HG02943 (cell line): ENCODE results near the gene RPS6KA1.
"Not testable (repeated sequence)": the region's sequence is repeated elsewhere in the genome, so short reads cannot be mapped to it uniquely, and the experiment has no call there.

Experiments
- ATAC-seq: cut with Tn5 transposase; IDR thresholded peaks from one replicate; pipeline ENCODE4 v1.9.1; 2021; ENCODE audit warnings: mild to moderate bottlenecking, low read depth, moderate library complexity; ENCODE audit not compliant: unreplicated experiment

RPS6KA1 gene

DNA sequence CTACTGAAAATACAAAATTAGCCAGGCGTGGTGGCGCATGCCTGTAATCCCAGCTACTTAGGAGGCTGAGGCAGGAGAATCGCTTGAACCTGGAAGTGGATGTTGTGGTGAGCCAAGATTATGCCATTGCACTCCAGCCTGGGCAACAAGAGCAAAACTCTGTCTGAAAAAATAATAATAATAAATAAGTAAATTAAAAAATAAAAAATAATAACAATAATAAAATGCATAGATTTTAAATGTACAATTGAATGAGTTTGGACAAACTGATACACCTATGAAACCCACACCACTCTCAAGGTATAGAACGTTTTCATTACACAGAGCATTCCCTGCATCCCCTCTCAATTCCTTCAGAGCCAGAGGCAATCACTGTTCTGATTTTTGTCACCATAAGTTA is 55.0 kb downstream of the RPS6KA1 start:
- ATAC-seq = not testable (repeated sequence)

DNA sequence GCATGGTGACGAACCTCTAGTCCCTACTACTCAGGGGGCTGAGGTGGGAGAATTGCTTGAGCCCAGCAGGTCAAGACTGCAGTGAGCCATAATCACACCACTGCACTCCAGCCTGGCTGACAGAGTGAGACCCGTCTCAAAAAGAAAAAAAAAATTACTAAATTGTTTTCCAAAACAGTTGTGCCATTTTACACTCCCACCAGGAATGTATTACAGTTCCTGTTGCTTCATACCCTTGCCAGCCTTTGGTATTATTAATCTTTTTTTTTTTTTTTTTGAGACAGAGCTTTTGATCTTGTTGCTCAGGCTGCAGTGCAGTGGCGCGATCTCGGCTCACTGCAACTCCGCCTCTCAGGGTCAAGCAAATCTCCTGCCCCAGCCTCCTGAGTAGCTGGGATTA is 55.9 kb downstream of the RPS6KA1 start:
- no peak for ATAC-seq

DNA sequence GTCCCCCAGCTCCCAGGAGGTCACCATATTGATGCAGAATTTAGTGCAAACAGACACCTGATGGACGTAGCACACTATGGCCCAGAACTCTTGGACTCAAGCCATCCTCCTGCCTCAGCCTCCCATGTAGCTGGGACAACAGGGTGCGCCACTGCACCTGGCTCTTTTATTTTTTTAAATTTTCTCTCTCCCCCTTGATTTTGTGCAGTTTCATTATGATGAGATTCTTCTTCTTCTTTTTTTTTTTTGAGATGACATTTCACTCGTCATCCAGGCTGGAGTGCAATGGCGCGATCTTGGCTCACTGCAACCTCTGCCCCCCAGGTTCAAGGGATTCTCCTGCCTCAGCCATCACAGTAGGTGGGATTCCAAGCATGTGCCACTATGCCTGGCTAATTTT is 63.8 kb downstream of the RPS6KA1 start:
- ATAC-seq = no peak

GRCh38 chr1:26594593-26594992 is 65.0 kb downstream of the RPS6KA1 start:
- not testable (repeated sequence) for ATAC-seq

DNA sequence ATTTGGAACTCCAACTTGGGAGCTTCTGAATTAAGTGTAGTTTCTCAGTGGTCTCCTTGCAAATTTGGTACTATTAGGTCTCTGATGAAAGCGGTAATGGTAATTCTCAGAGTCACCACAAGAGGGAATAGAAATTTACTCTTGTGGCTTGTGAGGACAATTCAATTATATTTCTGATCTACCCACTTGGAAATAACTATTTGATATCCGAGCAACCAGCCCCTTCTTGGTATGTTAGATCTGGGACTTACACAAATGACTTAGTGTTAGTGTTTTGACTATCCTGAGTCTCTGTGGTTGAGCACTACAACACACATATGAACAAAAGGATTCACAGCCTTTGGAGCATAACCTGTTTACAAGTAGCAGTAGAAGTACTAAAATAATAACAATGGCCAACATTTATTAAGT is 68.1 kb downstream of the RPS6KA1 start:
- ATAC-seq = no peak

DNA sequence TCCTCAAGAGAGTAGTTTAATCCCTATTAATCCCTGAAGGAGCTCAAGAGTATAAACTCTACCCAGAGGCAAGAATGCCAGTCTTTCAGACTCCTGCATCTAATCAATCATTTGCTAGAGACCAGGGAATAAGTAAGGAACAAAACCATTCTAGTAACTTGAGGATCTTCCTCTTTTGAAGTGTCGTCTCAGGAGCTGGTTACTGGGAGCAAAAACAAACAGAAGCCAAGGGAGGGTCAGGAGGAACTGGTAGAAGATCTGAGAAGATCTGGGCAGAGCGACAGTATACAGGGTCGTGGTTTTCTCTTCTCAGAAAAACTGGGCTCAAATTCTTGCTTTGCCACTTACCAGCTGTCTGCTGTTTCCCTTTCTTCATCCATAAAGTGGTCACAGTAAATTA is 69.3 kb downstream of the RPS6KA1 start:
- no peak for ATAC-seq

DNA sequence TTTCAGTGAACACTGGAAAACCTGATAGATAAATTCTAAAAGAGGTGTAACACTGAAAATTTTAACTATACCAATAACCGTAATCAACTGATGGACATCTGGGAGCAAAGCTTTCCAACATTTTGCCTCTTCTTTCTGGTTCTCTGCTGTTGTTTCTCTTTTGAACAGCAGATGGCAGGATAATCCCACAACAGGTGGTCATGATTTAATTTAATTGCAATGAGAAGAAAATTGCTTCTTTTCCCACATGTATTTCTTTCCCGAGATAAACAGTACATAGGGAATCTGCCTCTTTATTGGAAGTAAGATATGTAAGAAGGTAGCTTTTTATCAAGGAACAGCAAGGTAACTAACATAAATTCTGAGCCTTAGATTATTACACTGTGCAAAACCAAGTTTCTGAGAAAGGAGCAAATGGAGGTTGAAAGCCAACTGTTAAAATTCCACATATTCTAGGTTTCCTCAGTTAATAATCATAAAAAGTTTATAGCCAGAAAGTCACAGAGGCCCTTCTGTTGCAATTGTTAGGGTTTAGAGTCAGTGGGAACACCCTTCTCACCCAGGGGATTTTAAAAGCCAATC is 72.9 kb downstream of the RPS6KA1 start:
- no peak for ATAC-seq

DNA sequence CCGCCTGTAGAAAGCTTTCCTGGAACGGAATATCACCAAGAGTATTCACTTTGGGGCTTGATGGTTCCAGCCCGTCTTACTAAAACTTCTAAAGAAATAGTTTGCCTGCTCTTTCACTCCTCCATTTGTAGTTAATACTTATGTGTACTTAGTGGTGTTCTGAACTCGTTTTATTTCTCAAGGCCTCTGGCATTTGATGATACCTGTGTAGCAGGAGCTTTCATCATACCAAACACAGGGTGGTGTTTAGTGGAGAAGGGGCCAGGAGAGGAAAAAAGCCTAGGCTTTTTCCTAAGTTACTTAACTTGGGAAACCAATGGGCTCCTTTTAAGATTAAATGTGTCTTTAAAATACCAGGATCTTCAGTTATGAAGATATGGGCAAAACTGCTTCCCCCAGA is 74.3 kb downstream of the RPS6KA1 start:
- ATAC-seq = no peak

DNA sequence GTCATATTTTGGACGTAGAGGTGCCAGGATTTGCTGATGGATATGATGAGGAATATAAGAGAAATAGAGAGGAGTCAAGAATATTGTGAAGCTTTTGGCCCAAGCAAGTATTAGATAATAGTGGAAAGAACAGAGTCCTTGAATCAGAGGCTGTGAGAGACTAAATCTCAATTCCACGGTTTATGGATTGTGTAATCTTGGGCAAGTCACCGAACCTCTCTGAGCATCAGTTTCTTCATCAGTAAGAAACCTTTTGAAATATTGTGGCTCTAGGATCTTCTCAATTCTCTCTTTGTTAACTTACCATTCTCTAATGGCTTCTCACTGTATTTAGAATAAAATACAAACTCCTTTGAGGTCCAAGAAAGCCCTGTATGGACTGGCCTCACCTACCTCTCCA is 77.6 kb downstream of the RPS6KA1 start:
- ATAC-seq = no peak

GRCh38 chr1:26608895-26609294 is 79.3 kb downstream of the RPS6KA1 start:
- no peak for ATAC-seq

DNA sequence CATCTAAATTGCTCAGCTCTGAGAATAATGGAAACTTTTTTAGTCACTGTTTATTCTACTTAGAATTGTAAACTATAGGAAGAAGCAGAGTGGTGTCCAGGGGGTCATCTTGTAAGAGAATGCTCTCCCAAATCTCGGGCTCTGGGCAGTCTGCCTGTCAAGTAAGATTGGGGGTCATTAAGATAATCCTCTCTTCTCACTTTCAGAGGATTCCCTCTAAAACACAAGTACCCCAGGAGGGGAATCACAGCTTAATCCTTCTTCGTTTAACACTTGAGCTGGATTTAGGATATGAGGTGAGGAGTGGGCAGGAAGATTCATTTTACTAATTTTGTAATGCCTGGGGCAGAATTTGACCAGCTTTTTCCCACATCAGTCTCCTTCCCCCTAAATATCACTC is 81.2 kb downstream of the RPS6KA1 start:
- no peak for ATAC-seq

DNA sequence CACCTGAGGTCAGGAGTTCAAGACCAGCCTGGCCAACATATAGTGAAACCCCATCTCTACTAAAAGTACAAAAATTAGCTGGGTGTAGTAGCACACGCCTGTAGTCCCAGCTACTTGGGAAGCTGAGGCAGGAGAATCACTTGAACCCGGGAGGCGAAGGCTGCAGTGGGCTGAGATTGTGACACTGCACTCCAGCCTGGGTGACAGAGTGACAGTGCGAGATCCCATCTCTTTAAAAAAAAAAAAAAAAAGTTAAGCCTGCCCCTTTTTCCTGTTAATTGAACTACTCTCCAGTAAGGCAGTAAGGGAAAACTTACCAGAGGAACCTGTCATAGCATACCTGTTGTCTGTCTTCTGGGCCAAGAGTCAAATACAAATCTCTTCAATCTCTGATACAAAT is 83.1 kb downstream of the RPS6KA1 start:
- not testable (repeated sequence) for ATAC-seq

DNA sequence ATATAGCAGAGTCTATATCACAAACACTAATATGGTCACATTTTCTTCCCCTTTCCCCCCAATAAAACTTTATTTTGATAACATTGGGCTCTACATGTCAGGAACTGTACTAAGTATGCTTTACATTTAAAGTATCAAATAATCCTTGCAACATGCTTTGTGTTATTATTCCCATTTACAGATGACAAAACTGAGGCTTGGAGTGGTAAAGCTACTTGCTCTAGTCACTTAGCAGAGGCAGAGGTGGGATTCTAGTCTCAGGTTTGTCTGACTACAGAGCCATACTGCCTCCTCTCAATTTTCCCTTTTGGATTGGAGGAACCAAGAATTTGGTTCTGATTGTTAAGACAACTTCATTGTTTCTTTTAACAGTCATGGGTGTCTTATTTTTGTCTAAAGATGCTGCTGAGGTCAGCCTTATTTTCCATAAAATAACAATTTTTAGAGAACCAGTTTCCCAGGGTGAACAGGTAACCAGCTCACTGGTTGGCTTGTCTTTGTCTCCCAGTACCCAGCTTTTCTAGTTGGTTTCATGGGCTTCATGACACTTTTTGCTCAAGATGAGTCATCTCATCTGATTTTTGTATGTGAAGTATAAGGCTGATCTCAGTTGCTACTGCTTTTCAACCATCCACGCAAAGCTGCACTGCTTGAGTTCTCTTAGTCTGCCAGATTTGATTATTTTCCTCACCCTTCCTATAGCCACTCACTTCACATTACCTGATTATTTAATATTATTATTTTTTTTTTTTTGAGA is 85.3 kb downstream of the RPS6KA1 start:
- no peak for ATAC-seq

DNA sequence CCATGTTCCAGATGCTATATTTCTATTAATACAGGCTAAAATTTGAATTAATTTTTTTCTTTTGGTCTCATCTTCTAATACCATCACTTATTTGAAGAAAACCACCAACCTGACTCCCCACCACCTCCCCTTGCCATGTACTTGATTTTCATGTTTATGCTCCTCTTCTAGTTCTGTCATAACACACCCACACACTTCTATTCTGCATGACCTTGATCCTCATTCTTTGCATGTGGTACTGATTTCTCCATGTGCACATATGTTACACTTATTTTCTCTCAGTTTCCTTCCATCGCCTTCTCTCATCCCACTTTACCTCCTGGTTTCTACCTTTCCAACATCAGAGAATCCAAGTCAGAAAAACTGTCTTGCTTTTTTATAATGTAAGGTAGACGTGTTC is 87.3 kb downstream of the RPS6KA1 start:
- no peak for ATAC-seq

DNA sequence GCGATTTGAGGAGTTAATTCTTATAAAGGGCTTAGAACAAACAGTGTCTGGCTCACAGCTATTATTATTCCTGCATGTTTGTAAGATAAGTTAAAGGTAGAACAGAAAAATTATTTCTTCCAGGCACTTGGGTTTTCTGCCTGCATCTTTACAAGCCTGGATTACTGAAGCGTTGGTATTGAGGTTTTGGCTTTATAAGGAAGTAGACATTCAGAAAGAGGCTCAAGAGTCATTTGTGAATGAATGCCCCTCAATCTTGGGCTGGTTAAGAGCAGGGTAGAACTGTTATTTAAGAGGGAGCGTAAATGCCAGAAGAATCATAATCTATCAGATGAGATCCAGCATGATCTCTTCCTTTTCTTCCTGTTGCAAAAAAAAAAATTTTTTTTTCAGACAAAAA is 89.0 kb downstream of the RPS6KA1 start:
- no peak for ATAC-seq
